ENCODE measurements around the gene ZNF407.

DNA sequence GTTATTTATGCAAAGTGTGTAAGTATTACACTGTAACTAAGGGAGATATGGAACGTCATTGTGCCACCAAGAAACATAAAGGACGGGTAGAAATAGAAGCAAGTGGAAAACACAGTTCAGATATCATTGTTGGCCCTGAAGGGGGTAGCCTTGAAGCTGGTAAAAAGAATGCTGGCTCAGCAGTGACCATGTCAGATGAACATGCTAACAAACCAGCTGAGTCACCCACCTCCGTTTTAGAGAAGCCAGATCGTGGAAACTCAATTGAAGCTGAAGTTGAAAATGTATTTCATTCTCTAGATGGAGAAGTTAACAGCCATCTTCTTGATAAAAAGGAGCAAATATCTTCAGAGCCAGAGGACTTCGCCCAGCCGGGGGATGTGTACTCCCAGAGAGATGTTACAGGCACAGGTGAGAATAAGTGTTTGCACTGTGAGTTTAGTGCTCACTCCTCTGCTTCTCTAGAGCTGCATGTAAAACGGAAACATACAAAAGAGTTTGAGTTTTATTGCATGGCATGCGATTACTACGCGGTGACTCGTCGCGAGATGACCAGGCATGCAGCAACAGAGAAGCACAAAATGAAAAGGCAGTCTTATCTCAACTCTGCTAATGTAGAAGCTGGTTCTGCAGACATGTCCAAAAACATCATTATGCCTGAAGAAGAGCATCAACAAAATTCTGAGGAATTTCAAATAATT lies 36.1 kb downstream of the ZNF407 start:
- TF ChIP-seq, protein P1, sequence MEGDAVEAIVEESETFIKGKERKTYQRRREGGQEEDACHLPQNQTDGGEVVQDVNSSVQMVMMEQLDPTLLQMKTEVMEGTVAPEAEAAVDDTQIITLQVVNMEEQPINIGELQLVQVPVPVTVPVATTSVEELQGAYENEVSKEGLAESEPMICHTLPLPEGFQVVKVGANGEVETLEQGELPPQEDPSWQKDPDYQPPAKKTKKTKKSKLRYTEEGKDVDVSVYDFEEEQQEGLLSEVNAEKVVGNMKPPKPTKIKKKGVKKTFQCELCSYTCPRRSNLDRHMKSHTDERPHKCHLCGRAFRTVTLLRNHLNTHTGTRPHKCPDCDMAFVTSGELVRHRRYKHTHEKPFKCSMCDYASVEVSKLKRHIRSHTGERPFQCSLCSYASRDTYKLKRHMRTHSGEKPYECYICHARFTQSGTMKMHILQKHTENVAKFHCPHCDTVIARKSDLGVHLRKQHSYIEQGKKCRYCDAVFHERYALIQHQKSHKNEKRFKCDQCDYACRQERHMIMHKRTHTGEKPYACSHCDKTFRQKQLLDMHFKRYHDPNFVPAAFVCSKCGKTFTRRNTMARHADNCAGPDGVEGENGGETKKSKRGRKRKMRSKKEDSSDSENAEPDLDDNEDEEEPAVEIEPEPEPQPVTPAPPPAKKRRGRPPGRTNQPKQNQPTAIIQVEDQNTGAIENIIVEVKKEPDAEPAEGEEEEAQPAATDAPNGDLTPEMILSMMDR (tag by site-specific recombination; IDR thresholded peaks at IDR 0.05): no peak
- TF ChIP-seq ZBTB20 (tag by site-specific recombination; IDR thresholded peaks at IDR 0.05): no peak

Measured in HEK293 (cell line).